Measurements from ENCODE around the gene TARBP1.

- TF ChIP-seq CTCF (IDR thresholded peaks at IDR 0.05) (no peak), POLR2A (IDR thresholded peaks at IDR 0.05) (no peak)
Observed at GRCh38 chr1:234527346-234527745, 48.4 kb upstream of the TARBP1 start.

All from uterus (tissue), 2 donors.